Neural progenitor cell (in vitro differentiated cells): ENCODE results near the gene TFF2. TPM values are rescaled to one million over a fixed set of nuclear protein-coding genes. Genes with fewer than 3 reads are reported as not detected.

Experiments
- DNase-seq: peaks from one replicate; pipeline ENCODE4 v3.0.0-alpha.2; 2016; ENCODE audit warnings: low spot score
- H2AFZ ChIP-seq: fragments of 200-600 bp; sonication (generic); replicated peaks from 2 replicates; pipeline ENCODE4 v1.6.1; 2016; ENCODE audit warnings: antibody characterized with exemption
- H3F3A ChIP-seq: fragments of 200-600 bp; sonication (generic); 2 replicates; pipeline ENCODE4 v1.6.1; 2016; ENCODE audit warnings: antibody characterized with exemption, low read depth
- H3K27ac ChIP-seq: fragments of 200-600 bp; sonication (generic); 2 replicates; pipeline ENCODE4 v1.5.1; 2016; ENCODE audit warnings: mild to moderate bottlenecking
- H3K27me3 ChIP-seq: fragments of 200-600 bp; sonication (generic); 2 replicates; pipeline ENCODE4 v1.6.1; 2016; ENCODE audit warnings: mild to moderate bottlenecking, moderate library complexity
- H3K36me3 ChIP-seq: fragments of 200-600 bp; sonication (generic); 2 replicates; pipeline ENCODE4 v1.5.1; 2016
- H3K4me1 ChIP-seq: fragments of 200-600 bp; sonication (generic); 2 replicates; pipeline ENCODE4 v1.6.1; 2016; ENCODE audit warnings: mixed run types
- H3K4me2 ChIP-seq: fragments of 200-600 bp; sonication (generic); 2 replicates; pipeline ENCODE4 v1.6.1; 2016
- H3K4me3 ChIP-seq: fragments of 200-600 bp; sonication (generic); 2 replicates; pipeline ENCODE4 v1.5.1; 2016
- H3K79me2 ChIP-seq: fragments of 200-600 bp; sonication (generic); 2 replicates; pipeline ENCODE4 v1.6.1; 2016; ENCODE audit warnings: low read depth
- H3K9ac ChIP-seq: fragments of 200-600 bp; sonication (generic); 2 replicates; pipeline ENCODE4 v1.6.1; 2016
- H3K9me3 ChIP-seq: fragments of 200-600 bp; sonication (generic); 2 replicates; pipeline ENCODE4 v1.5.1; 2016; ENCODE audit warnings: low read depth
- H4K20me1 ChIP-seq: fragments of 200-600 bp; sonication (generic); 2 replicates; pipeline ENCODE4 v1.6.1; 2016; ENCODE audit warnings: low read depth
- H3K27ac Mint-ChIP-seq: 3 replicates; pipeline ENCODE4 v1.8.0; 2021; ENCODE audit warnings: mixed read lengths
- H3K27me3 Mint-ChIP-seq: 2 replicates; pipeline ENCODE4 v1.8.0; 2022; ENCODE audit warnings: low read depth, mild to moderate bottlenecking, inconsistent platforms, moderate library complexity, mixed read lengths; ENCODE audit not compliant: insufficient read depth
- H3K36me3 Mint-ChIP-seq: 3 replicates; pipeline ENCODE4 v1.8.0; 2021; ENCODE audit warnings: mixed read lengths
- H3K4me1 Mint-ChIP-seq: 3 replicates; pipeline ENCODE4 v1.8.0; 2021; ENCODE audit warnings: mixed read lengths
- H3K4me3 Mint-ChIP-seq: 3 replicates; pipeline ENCODE4 v1.8.0; 2021; ENCODE audit warnings: mild to moderate bottlenecking, moderate library complexity, mixed read lengths
- H3K9me3 Mint-ChIP-seq: 3 replicates; pipeline ENCODE4 v1.8.0; 2020; ENCODE audit warnings: mixed read lengths
- CTCF ChIP-seq: fragments of 200-600 bp; sonication (generic); IDR thresholded peaks from 2 replicates; pipeline ENCODE4 v1.5.1; 2017; ENCODE audit warnings: antibody characterized with exemption, mild to moderate bottlenecking
- EZH2 ChIP-seq: fragments of 200-600 bp; sonication (generic); IDR thresholded peaks from 2 replicates; pipeline ENCODE4 v1.6.1; 2017; ENCODE audit warnings: antibody characterized with exemption, mild to moderate bottlenecking, moderate library complexity
- EZH2phosphoT487 ChIP-seq: fragments of 200-600 bp; sonication (generic); IDR thresholded peaks from 2 replicates; pipeline ENCODE4 v1.6.1; 2017; ENCODE audit warnings: antibody characterized with exemption
- total RNA-seq: library from RNA; depleted of rRNA; stranded (reverse); fragments of >200 nt; gene quantifications from 2 replicates; pipeline ENCODE4 v1.2.3, GENCODE V29; 2015; ENCODE audit warnings: low replicate concordance

TFF2 gene
- total RNA-seq, 1 donor from 2014 or later: not detected

- Histone ChIP-seq H3K9me3 (peaks cover 4% of the 10 kb centered on the region), H3K79me2 (no peaks in the 10 kb centered on the region), H3F3A (no peaks in the 10 kb centered on the region), H3K9ac (no peak overlapping the region), H4K20me1 (no peaks in the 10 kb centered on the region), H3K4me3 (no peak overlapping the region), H2AFZ (no peak overlapping the region), H3K36me3 (no peaks in the 10 kb centered on the region), H3K4me2 (no peak overlapping the region), H3K27me3 (no peaks in the 10 kb centered on the region), H3K4me1 (no peaks in the 10 kb centered on the region), H3K27ac (no peak overlapping the region)
- TF ChIP-seq EZH2 (no peak), CTCF (no peak), EZH2phosphoT487 (no peak)
- Mint-ChIP-seq H3K27ac (peak overlapping the region; percentile 86), H3K4me1 (peaks cover 20% of the 10 kb centered on the region), H3K4me3 (no peak overlapping the region), H3K9me3 (peaks cover 10% of the 10 kb centered on the region), H3K27me3 (peaks cover 11% of the 10 kb centered on the region), H3K36me3 (no peaks in the 10 kb centered on the region)
- DNase-seq: no peak
Observed at GRCh38 chr21:42352441-42353095, 1.8 kb upstream of the TFF2 start.

- Histone ChIP-seq H3F3A (no peaks in the 10 kb centered on the region), H3K27ac (no peak overlapping the region), H3K4me2 (no peak overlapping the region), H3K27me3 (no peaks in the 10 kb centered on the region), H3K9ac (no peak overlapping the region), H3K4me1 (no peaks in the 10 kb centered on the region), H3K36me3 (no peaks in the 10 kb centered on the region), H2AFZ (no peak overlapping the region), H3K79me2 (no peaks in the 10 kb centered on the region), H4K20me1 (no peaks in the 10 kb centered on the region), H3K4me3 (no peak overlapping the region), H3K9me3 (peaks cover 4% of the 10 kb centered on the region)
- TF ChIP-seq EZH2phosphoT487 (no peak), CTCF (no peak), EZH2 (no peak)
- H3K27ac Mint-ChIP-seq: peak overlapping the region; percentile 86
- no peak for DNase-seq
- H3K36me3 Mint-ChIP-seq: no peaks in the 10 kb centered on the region
- peaks cover 10% of the 10 kb centered on the region for H3K9me3 Mint-ChIP-seq
- H3K4me3 Mint-ChIP-seq: no peak overlapping the region
- peaks cover 11% of the 10 kb centered on the region for H3K27me3 Mint-ChIP-seq
- peaks cover 20% of the 10 kb centered on the region for H3K4me1 Mint-ChIP-seq
Observed at GRCh38 chr21:42351626-42352440, 1.0 kb upstream of the TFF2 start.

- Mint-ChIP-seq H3K4me1 (peaks cover 20% of the 10 kb centered on the region), H3K27ac (peak overlapping the region; percentile 66), H3K27me3 (peaks cover 11% of the 10 kb centered on the region), H3K9me3 (peaks cover 5% of the 10 kb centered on the region), H3K36me3 (no peaks in the 10 kb centered on the region), H3K4me3 (no peak overlapping the region)
- no peaks in the 10 kb centered on the region for H3F3A ChIP-seq
- no peak for TF ChIP-seq EZH2
- no peak for TF ChIP-seq EZH2phosphoT487
- TF ChIP-seq CTCF: no peak
- no peaks in the 10 kb centered on the region for H3K36me3 ChIP-seq
- H3K27ac ChIP-seq: no peak overlapping the region
- no peak overlapping the region for H3K4me3 ChIP-seq
- no peaks in the 10 kb centered on the region for H3K79me2 ChIP-seq
- H4K20me1 ChIP-seq: no peaks in the 10 kb centered on the region
- no peaks in the 10 kb centered on the region for H3K27me3 ChIP-seq
- H3K4me2 ChIP-seq: no peak overlapping the region
- DNase-seq: no peak
- H3K4me1 ChIP-seq: no peaks in the 10 kb centered on the region
- no peak overlapping the region for H3K9ac ChIP-seq
- peaks cover 4% of the 10 kb centered on the region for H3K9me3 ChIP-seq
- H2AFZ ChIP-seq: no peak overlapping the region
Observed at GRCh38 chr21:42350318-42350910, 380 bp downstream of the TFF2 start.
